ENCODE results near the gene CD163.

GRCh38 chr12:7472060-7472459 is 31.5 kb downstream of the CD163 start:
- TF ChIP-seq POLR2A (IDR thresholded peaks at IDR 0.05) (no peak), CTCF (IDR thresholded peaks at IDR 0.05) (no peak)

All from tibial nerve (tissue), 3 donors.